NCI-H524 treated with DMSO at 0.1 percent for 48 hours (cell line): ENCODE results near the gene BORCS8.
"Not testable (repeated sequence)": the region's sequence is repeated elsewhere in the genome, so short reads cannot be mapped to it uniquely, and the experiment has no call there.

Experiments
- DNase-seq: peaks from one replicate; lab custom pipeline; 2025; lab: John Stamatoyannopoulos, UW

BORCS8 gene

GRCh38 chr19:19179548-19180441 is 12.2 kb downstream of the BORCS8 start:
- DNase-seq: no peak

GRCh38 chr19:19176950-19177349 is 15.0 kb downstream of the BORCS8 start:
- no peak for DNase-seq

- DNase-seq: not testable (repeated sequence)
Measured at GRCh38 chr19:19173243-19173642, 18.7 kb downstream of the BORCS8 start.

GRCh38 chr19:19171821-19172532 is 20.0 kb downstream of the BORCS8 start:
- no peak for DNase-seq

- no peak for DNase-seq
Measured at GRCh38 chr19:19170873-19171672, 20.9 kb downstream of the BORCS8 start.

- peak; percentile 39 for DNase-seq
Measured at GRCh38 chr19:19170053-19170872, 21.7 kb downstream of the BORCS8 start, which contains the start of gene MEF2B. TSS of gene MEF2B (minus strand) at chr19:19170263. CDS start at chr19:19150735, 19,528 bp downstream.

- DNase-seq: no peak
Measured at GRCh38 chr19:19169236-19170052, 22.5 kb downstream of the BORCS8 start.

GRCh38 chr19:19167612-19168011 is 24.3 kb downstream of the BORCS8 start:
- DNase-seq: no peak

GRCh38 chr19:19165396-19165795 is 26.6 kb downstream of the BORCS8 start:
- DNase-seq: no peak

- no peak for DNase-seq
Measured at GRCh38 chr19:19162495-19162894, 29.5 kb downstream of the BORCS8 start.

GRCh38 chr19:19160461-19161035 is 31.4 kb downstream of the BORCS8 start:
- DNase-seq: no peak

GRCh38 chr19:19159534-19159933 is 32.4 kb downstream of the BORCS8 start:
- DNase-seq: no peak

GRCh38 chr19:19157808-19158207 is 34.1 kb downstream of the BORCS8 start:
- no peak for DNase-seq

GRCh38 chr19:19155495-19156219 is 36.3 kb downstream of the BORCS8 start:
- no peak for DNase-seq

GRCh38 chr19:19154768-19155494 is 37.0 kb downstream of the BORCS8 start:
- no peak for DNase-seq

- DNase-seq: no peak
Measured at GRCh38 chr19:19152668-19153384, 39.1 kb downstream of the BORCS8 start.

GRCh38 chr19:19151418-19151817 is 40.5 kb downstream of the BORCS8 start:
- no peak for DNase-seq

- no peak for DNase-seq
Measured at GRCh38 chr19:19149435-19149834, 42.5 kb downstream of the BORCS8 start.
